ENCODE results near the gene PTPN18.
"Not testable (repeated sequence)": the region's sequence is repeated elsewhere in the genome, so short reads cannot be mapped to it uniquely, and the experiment has no call there.

PTPN18 gene, protein sequence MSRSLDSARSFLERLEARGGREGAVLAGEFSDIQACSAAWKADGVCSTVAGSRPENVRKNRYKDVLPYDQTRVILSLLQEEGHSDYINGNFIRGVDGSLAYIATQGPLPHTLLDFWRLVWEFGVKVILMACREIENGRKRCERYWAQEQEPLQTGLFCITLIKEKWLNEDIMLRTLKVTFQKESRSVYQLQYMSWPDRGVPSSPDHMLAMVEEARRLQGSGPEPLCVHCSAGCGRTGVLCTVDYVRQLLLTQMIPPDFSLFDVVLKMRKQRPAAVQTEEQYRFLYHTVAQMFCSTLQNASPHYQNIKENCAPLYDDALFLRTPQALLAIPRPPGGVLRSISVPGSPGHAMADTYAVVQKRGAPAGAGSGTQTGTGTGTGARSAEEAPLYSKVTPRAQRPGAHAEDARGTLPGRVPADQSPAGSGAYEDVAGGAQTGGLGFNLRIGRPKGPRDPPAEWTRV

DNA sequence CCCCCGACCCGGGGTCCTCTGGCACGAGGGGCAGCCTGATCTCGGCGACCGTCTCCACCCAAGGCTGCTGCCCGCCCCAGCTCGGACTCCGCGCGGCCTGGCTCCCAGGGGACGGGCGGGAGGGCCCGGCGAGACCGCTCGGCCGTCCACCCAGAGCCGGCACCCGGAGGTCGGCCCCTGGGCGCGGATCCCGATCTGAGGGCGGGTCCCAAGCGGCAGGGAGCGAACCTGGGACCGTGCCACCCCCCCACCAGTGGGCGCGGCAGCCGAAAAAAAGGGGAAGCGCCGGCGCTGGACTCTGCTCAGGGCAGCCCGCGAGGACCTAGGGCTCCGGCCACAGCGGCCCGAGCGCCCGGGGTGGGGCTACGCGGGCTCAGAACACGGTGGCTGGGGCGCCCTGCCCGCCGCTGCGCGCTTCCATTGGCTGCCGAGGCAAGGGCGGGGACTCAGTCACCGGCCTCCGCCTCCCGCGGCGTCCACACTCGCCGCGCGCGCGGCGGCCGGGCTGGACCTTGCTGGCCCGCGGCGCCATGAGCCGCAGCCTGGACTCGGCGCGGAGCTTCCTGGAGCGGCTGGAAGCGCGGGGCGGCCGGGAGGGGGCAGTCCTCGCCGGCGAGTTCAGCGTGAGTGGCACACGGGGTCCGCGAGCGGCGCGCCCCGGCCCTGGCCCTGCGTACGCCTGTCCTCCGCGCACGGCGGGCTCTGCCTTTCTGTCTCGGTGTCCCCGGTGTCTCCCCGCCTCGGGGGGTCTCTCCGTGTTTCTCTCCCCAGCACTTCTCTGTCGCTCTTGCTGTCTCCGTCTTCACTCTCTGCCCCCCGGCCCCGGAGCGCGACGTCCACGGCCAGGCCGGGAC, at the start of gene PTPN18:
TSS of gene PTPN18 (plus strand) at position 479 of the 854 bp plus-strand sequence. CDS start at position 531, 52 bp downstream.
- DNase-seq, result peak; percentile 79

DNA sequence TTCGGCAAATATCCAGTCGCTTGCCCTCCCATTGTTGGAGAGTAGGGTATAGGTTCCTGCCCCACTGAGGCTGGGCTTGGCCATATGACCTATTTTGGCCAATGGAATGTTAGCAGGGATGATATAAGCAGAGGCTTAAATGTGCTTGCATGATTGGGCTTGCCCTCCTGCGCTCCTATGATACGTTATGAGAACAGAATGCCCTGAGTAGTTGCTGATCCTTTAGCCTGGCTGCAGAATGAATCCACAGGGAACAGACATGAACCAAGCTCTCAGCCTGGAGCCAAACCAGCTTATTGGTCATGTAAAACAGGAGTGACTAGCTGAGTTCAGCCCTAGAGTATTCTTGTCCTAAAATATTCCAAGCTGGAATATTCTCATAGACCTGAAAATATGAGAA, 48.0 kb upstream of the PTPN18 start:
- no peak for DNase-seq

DNA sequence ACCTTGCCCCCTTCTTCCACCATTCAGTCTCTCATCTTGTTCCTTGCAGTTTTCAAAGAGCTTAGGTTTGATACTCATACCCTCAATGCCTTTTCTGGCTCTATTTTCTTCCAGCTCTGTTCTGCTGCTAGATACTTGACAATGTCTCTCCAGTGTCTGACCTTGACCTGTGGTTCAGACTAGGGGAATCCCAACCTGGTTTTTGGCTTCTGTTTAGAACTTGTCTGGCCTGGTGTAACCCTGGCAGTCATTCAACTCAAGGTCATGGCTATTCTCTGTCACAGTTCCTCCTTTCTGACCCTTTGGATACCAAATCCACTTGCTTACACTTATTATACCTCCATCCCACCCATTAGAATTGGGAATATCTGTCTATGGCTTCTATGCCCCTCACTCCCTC, 45.0 kb upstream of the PTPN18 start:
- no peak for DNase-seq

DNA sequence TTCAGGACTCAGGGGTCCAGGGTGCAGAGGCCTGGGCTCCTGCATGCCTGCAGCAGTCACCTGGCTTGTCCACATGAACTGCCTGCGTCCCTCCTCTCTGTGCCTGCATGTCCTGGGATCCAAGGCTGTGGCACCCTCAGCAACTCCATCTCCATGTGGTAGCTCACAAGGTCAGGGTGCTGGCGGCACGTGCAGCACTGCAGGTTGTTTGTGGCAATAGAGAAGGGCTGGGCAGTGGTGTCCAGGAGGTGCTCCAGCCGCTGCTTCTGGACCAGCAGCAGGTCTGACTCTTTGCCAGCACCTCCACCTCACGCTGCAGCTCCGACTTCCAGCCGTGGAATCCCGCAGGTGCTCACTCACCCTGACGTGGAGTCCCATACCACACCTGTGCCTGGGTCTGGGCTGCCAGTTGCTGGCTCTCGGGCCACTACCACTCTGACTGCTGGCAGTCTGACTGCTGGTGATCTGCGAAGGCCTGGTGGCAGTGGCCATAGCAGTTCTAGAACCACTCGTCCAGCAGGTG, 42.0 kb upstream of the PTPN18 start:
- DNase-seq, result no peak

DNA sequence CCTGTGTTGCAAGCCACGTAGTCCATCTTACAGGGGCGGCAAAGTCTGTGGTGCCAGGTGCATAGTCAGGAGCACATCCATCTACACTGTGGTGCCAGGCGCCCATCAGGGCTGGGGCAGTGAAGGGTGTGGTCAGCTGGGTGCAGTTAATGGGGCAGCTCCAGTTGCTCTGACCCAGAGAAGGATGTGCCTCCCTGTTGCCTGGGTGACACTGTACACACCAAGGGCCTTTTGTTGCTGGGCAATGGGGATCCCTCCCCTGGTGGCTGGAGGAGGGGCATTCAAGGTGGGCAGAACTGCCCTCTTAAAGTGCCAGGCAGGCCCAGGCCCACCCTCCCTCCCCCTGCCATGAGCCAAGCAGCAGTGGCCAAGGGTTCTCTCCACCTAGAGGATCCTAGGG, 41.5 kb upstream of the PTPN18 start:
- DNase-seq, result peak; percentile 4

DNA sequence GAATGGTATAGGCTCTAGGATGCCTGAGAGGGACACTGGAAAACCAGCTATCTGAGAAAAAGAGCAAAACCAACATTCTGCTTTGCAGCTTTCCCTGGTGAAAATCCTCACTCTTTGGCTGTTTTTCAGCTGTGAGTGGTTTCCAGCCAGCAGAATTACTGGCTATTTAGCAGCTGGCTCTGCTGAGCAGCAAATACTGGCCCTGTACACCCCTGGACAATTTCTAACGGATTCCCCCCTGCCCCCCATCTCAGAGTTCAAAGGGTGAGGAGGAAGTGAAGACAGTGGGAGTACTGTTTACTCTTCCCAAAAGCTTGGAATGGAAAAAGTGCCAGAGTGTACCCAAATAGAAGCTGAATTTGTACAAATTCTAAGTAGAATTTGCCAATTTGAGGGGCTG, 39.3 kb upstream of the PTPN18 start:
- no peak for DNase-seq

DNA sequence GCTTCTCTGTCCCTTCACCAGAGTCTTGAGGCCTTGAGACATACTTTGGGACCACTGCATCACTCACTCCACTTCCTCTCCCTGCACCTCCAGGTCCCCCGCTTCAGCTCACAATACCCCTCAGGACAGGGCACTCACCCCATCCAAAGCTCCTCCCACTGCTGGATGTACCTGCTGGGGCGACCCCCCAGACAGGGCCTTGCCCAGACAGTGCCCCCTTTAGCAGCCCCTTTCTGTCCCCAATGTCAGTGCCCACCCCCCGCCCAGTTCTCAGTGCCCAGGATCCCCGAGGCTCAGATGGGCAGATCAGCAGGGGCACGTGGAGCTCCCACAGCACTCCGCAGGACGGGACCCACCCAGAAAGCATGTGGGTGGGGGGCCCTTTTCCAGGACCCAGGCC, 37.0 kb upstream of the PTPN18 start:
- no peak for DNase-seq

DNA sequence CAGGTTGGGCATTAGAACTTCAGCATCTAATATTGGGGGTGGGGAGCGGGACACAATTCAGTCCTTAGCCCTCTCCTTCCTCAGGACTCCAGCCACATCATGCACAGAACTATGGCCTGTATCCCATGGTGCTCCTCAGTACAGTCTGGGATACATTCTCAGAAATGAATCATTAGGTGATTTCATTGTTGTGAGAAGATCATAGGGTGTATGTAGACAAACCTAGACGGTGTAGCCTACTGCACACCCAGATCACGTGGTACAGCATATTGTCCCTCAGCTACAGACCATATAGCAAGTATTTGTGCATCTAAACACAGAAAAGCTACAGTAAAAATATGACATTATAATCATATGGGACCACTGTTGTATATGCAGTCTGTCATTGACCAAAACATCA, 36.3 kb upstream of the PTPN18 start:
- DNase-seq, result no peak

DNA sequence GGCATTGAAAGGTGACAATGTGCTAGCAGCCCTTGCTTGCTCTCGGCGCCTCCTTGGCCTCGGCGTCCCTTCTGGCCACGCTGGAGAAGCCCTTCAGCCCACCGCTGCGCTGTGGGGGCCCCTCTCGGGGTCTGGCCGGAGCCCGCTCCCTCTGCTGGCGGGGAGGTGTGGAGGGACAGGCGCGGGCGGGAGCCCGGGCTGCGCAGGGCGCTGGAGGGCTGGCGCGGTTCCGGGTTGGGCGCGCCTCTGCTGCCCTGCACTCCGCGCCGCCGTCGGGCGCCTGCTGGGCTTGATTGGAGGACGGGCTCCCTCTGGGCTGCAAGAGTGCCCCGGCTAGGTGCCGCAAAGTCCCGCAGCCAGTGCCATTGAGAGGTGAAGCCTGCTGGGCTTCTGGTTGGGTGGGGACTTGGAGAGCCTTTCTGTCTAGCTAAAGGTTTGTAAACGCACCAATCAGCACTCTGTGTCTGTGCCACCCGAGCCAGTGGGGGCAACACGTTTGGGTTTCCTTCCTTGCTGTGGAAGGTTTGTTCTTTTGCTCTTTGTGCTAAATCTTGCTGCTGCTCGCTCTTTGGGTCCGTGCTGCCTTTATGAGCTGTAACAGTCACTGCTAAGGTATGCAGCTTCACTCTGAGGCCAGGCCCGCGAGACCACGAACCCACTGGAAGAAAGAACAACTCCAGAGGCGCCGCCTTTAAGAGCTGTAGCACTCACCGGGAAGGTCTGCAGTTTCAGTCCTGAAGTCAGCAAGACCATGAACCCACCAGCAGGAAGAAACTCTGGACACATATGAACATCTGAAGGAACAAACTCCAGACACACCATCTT, 27.9 kb upstream of the PTPN18 start:
- no peak for DNase-seq

DNA sequence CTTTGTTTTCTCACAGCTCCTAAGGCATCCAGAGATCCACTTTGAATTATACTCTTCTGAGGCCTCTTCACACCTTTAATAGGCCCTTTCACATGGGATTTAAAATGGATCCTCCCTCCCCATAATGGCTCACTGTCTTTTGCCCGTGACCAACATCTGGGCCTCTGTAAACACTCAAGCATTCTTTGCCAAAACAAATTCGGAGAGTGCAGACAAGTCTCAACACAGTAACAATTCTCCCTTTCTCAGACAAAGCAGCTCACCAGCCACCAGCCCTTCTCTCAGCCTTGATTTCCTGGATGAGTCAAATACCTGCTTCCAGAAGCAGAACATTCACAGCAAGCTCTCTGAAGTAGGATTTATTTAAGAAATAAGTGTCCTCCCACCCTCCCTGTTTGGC, 27.1 kb upstream of the PTPN18 start:
- DNase-seq, result no peak

DNA sequence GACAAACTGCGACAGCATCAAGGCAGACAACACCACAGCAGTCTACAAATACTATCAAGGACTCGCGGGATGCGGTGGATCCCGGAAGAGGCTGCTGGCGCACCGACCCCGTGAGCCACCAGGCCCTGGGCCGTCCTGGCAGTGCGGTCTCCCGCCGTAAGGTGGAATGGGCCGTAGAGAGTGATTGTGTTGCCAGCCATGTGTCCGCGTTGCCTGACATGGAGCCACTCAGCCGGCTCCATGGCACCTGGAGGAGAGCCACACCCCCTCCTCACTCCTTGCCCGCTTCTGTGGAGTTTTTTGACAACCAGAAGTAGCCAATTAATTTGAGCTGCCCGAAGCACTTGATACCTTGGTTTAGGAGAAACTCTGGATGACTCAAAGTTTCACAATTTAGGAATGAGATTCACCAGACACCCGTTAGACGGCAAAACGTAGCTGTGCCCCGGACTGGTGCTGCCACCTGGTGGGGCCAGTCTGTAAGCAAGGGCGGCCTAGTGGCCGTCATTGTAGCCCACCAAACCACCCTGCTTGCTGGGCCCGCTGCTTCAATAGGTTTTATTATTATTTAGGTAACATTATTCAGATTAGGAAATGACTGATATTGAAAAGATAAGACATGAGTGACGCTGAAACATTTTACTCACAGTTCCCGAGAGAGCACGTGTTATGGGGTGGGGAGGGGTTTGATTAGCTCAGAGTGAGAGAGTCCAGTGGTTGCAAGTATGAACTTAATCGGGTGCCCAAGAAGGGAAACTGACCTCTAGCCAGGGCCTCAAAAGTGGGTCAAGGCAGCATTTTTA, 23.4 kb upstream of the PTPN18 start:
- peak; percentile 48 for DNase-seq

DNA sequence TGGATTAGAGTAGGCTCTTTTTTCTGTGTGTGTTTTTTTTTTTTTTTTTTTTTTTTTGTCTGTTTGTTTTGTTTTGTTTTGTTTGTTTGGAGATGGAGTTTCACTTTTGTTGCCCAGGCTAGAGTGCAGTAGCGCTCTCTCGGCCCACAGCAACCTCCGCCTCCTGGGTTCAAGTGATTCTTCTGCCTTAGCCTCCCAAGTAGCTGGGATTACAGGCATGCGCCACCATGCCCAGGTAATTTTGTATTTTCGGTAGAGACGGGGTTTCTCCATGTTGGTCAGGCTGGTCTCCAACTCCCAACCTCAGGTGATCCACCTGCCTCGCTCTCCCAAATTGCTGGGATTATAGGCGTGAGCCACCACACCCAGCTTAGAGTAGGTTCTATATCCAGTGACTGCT, 22.6 kb upstream of the PTPN18 start:
- DNase-seq, result not testable (repeated sequence)

DNA sequence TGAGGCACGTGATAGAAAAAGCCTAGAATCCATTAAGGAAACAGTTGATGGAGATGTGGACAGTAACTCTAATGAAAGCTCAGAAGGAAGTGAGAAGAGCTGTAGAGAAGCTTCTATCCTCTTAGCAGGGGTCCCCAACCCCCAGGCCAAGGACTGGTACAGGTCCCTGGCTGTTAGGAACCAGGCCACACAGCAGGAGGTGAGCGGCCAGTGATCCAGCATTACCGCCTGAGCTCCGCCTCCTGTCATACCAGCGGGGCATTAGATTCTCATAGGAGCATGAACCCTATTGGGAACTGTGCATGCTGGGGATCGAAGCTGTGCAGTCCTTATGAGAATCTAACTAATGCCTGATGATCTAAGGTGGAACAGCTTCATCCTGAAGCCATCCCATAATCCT, 21.8 kb upstream of the PTPN18 start:
- no peak for DNase-seq

DNA sequence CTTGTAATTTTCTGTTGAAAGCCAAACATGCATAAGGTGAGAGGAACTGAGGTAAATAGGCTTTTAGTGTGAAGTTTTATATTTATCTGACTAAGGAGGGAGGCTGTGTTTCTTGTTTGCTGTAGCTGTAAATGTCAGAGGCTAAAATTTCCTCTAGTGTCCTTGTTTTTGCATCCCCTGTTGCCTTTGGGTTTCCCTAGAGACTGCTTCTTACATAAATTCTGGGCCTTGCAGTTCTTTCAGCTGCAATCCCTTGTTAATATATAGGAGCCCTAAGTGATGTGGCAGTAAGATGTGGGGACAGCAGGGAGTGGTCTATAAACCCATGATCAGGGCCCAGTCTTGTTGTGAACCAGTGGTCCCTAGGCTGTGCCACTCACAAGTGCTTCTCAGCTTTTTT, 20.6 kb upstream of the PTPN18 start:
- DNase-seq, result no peak

DNA sequence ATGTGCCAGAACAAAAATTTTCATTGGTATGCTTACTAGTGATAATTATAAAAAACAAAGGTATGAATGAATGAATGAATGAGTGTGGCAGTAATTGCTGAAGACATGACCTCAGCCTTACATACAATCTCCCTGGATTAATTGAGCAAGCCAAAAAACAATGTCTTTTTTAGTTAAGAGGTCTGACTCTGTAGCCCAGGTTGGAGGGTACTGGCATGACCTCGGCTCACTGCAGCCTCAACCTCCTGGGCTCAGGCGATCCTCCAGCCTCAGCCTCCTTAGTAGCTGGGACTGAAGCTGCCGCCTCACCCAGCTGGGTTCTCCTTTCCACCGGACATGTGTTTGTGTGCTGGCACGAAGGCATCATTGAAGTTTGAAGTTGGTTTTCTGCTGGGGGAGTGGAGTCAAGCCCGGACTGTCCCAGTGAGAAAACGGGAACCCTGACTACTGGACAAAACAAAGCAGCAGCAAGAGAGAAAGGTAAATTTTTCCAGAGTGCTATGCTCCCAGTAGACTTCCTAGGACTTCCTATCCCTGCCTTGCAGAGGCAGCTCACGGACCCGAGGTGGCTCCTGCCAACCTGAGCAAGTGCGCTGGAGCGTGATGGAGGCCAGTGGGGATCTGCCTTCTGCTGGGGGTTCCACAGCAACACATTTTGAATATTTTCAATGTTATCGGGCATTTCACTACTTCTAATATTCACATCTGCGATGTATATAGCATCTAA, 19.5 kb upstream of the PTPN18 start:
- DNase-seq, result no peak

DNA sequence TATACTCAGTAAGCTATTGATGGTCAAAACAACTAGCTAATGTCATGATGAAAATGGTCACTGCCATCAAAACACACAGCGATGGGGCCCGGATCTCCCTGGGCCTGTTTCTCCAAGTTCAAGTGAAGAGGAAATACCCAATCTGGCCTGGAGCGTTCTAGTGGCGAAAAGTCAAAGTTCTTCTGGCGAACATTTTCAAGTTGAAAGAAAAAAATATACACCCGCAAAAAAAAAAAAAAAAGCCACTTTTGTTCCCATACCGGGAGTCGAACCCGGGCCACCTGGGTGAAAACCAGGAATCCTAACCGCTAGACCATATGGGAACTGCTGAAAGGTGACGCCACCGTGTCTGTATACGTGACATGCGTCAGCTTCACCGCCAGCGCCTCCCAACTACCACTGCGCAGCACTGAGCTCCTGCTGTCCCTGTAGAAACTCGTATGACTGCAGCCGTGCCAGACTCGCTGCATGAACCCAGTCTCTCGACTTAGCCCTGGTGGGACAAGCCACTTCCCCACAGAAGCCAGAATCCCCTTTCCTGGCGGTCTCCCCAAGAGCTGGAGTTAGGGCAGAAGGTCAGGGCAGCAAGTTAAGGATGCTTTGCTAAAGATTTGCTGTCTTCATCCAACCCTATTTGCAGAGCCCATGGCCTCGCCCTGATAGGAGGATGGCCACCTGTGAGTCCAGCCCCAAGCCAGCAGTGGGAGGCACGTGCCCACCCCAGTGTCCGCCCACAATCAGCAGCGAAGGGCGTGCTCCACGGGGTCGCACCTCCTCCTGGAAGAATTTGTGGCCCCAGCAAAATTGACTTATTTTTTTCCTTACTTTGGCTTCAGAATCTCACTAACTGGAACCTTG, 18.8 kb upstream of the PTPN18 start:
- DNase-seq, result peak; percentile 70

DNA sequence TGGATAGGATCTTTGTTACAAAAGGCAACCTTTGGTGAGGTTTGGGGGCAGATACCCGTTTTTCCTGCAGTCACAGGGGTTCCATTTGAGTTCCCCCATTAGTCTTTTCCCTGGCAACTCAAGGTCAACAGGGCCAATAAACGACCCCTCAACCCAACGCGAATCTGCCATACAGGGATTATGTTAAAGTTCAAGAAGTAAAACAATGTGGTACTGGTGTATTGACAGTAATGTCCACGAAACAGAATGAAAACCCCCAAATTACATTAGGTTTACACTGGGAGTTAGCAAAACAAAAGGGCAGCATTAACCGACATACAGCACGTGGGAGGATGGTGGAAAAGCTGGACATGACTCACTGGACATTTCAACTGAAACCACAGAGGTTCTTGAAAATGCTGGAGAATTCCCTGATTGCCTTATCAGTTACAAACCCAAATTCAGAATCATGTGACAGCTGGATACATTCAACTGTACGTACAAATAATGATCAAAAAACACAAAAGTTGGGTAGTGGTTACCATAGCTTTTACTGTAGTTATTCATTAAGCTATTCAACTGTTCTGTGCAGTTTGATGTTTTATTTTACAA, 18.0 kb upstream of the PTPN18 start:
- no peak for DNase-seq

DNA sequence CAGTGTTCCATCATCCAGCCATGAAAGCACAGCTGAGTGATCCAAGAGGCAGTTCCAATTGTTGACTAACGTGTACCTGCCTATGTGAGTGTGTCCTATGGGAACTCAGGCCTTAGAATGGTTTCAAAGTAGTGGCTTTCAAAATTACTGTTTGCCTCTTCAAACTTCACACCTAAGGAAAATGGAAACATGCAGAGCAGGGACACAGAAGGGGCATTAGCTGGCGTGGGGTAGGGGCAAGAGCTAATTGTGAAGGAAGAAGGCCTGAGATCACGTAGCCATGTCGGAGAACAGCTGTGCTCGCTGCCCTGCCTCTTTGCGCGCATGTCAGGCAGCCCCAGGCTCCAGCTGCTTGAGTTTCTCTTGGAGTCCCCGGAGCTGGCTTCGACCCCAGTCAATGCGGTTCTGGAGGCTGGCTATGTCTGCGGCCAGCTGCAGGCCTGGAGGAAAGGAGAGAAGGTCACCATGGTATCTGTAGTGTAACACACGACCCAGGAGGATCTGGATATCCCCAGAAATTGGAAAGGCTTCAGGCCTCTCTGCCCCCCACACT, 17.0 kb upstream of the PTPN18 start:
- no peak for DNase-seq

Measured in COR-L47 (cell line).